Thyroid gland (tissue), 4 donors: Measurements from ENCODE around the gene JUNB. TPM values are rescaled to one million over a fixed set of nuclear protein-coding genes. Genes with fewer than 3 reads are reported as not detected.

Source experiments
- DNase-seq, 2 donors: peaks; one replicate each; pipeline ENCODE4 v3.0.0-alpha.2; 2019
- H3K27ac ChIP-seq, 3 donors: fragments of 200-600 bp; sonication (generic); 1 replicate in 2 of 3; 2 replicates in 1 of 3; pipeline ENCODE4 v1.5.1; 2016 to 2019; ENCODE audit warnings: mild to moderate bottlenecking in 1 of 3, moderate library complexity in 1 of 3
- H3K27me3 ChIP-seq: fragments of 200-600 bp; sonication (generic); one replicate; pipeline ENCODE4 v1.5.1; 2019
- H3K36me3 ChIP-seq, 2 donors: fragments of 200-600 bp; sonication (generic); one replicate each; pipeline ENCODE4 v1.5.1; 2016 to 2019
- H3K4me1 ChIP-seq, 2 donors: fragments of 200-600 bp; sonication (generic); one replicate each; pipeline ENCODE4 v1.5.1; 2017 to 2019
- H3K4me3 ChIP-seq, 3 donors: fragments of 200-600 bp; sonication (generic); replicated peaks in 1 of 3; 1 replicate in 2 of 3; 2 replicates in 1 of 3; pipeline ENCODE4 v1.5.1; 2016; ENCODE audit warnings: mild to moderate bottlenecking in 1 of 3
- H3K9me3 ChIP-seq: fragments of 200-600 bp; sonication (generic); one replicate; pipeline ENCODE4 v1.5.1; 2017
- POLR2A ChIP-seq, 2 donors: fragments of 450-650 bp; IDR thresholded peaks; one replicate each; pipeline ENCODE4 v1.6.1; 2017; ENCODE audit warnings: antibody characterized with exemption in 2 of 2, mild to moderate bottlenecking in 2 of 2, moderate library complexity in 1 of 2
- WGBS, 2 donors: methylation state at CpG; one replicate each; pipeline ENCODE4 v1.1.5; 2017; 5-methylcytosine and 5-hydroxymethylcytosine counted together
- intact Hi-C: fragments of 100-400 bp; cut with DNase I; formaldehyde crosslinking; loops from one replicate; pipeline ENCODE4 v1.15.1; 2023
- total RNA-seq, 4 donors: library from RNA; depleted of rRNA; stranded (reverse); fragments of >200 nt; gene quantifications; one replicate each; pipeline ENCODE4 v1.2.3, GENCODE V29; 2016
- TF ChIP-seq, protein P1 (sequence below), 6 experiments: fragments of 200-600 bp in 3 of 6; fragments of 450-650 bp in 3 of 6; sonication (generic) in 3 of 6; IDR thresholded peaks; one replicate each; pipeline ENCODE4 v1.5.1; 2016 to 2019; ENCODE audit warnings: antibody characterized with exemption in 6 of 6, mild to moderate bottlenecking in 2 of 6, inconsistent platforms in 1 of 6, moderate library complexity in 1 of 6

Gene JUNB
- total RNA-seq, 4 donors from 2014 or later, result 111 to 393 (median 220) TPM

DNA sequence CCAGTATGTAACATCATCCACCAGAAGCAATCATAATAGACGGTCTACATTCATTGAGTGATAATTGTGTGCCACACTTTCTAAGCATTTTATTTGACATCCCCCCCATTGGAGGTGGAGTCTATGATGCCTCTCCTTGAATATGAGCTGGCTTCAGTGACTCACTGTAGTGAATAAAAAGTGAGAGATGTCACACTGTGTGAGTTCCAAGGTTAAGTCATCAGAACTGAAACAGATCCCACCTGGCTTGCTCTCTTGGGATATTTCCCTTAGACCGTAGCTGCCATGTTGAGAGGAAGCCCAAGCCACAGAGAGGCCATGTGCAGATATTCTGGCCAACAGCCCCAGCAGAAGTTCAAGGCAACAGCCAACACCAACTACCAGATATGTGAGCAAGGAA is 30.5 kb downstream of the JUNB start:
- 90 to 94% methylated on average over 2 of the region's 2 CpGs for WGBS, 2 donors
- no peaks in the 10 kb centered on the region for H3K9me3 ChIP-seq
- TF ChIP-seq POLR2A (IDR thresholded peaks at IDR 0.05), result no peak
- TF ChIP-seq, protein P1, sequence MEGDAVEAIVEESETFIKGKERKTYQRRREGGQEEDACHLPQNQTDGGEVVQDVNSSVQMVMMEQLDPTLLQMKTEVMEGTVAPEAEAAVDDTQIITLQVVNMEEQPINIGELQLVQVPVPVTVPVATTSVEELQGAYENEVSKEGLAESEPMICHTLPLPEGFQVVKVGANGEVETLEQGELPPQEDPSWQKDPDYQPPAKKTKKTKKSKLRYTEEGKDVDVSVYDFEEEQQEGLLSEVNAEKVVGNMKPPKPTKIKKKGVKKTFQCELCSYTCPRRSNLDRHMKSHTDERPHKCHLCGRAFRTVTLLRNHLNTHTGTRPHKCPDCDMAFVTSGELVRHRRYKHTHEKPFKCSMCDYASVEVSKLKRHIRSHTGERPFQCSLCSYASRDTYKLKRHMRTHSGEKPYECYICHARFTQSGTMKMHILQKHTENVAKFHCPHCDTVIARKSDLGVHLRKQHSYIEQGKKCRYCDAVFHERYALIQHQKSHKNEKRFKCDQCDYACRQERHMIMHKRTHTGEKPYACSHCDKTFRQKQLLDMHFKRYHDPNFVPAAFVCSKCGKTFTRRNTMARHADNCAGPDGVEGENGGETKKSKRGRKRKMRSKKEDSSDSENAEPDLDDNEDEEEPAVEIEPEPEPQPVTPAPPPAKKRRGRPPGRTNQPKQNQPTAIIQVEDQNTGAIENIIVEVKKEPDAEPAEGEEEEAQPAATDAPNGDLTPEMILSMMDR (IDR thresholded peaks at IDR 0.05), result no peak
- H3K27me3 ChIP-seq, result peaks cover 7% of the 10 kb centered on the region
- H3K4me1 ChIP-seq, result no peaks in the 10 kb centered on the region
- DNase-seq, result no peak
- H3K36me3 ChIP-seq, result no peaks in the 10 kb centered on the region
- H3K27ac ChIP-seq, result no peak overlapping the region
- intact Hi-C loops, result no loop called here
- H3K4me3 ChIP-seq, result no peak overlapping the region

DNA sequence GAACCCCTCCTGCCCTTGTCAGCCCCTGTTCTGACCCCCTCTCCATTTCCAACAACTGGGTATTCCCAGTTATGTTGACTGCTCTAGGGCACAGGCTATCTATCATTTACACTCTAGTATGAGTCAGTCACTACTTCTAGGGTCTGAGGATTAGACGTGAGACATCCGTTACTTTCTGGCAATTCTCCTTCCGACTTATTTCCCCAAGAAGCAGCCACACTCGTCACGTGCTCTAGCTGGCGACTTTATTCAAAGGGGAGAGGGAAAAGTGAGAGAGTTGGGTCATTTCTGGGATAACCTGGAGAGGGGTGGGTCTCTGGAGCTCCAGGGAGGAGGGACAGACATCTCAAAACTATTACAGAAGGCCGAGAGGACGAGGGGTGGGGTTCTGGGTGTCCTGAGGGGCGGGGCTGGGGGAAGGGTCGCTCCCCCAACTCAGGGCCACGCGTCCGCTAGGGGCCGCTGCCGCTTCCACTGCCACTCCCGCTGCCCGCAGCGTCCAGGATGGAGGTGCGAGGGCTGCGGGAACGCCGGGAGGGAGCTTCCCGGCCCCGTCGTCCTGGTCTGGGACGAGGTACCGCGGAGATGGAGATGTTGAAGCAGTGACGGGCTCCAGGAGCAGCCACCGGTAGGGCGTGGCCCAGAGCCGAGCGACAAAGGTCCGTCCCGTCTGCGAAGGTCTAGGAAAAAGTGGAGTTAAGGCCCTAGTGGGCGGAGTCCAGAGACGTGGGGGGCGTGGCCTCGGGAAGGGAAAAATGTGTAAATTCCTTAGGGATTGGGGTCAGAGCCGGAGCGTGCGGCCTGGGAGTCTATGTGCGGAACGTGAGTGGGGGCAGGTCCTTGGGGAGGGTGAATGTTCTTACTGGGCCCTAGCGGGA is 34.2 kb downstream of the JUNB start:
- no peak for TF ChIP-seq POLR2A (IDR thresholded peaks at IDR 0.05)
- TF ChIP-seq, protein P1 (IDR thresholded peaks at IDR 0.05), result peak in 1 of 6 experiments; percentile 36
- Histone ChIP-seq H3K4me1 (no peaks in the 10 kb centered on the region), H3K4me3 (no peak overlapping the region), H3K36me3 (no peaks in the 10 kb centered on the region), H3K9me3 (no peaks in the 10 kb centered on the region), H3K27ac (no peak overlapping the region), H3K27me3 (peaks cover 12% of the 10 kb centered on the region)
- intact Hi-C loops, result no loop called here
- peak in 1 of 2 donors; percentile 11 for DNase-seq
- 8 to 13% methylated on average over 26 to 46 of the region's 46 CpGs for WGBS, 2 donors

DNA sequence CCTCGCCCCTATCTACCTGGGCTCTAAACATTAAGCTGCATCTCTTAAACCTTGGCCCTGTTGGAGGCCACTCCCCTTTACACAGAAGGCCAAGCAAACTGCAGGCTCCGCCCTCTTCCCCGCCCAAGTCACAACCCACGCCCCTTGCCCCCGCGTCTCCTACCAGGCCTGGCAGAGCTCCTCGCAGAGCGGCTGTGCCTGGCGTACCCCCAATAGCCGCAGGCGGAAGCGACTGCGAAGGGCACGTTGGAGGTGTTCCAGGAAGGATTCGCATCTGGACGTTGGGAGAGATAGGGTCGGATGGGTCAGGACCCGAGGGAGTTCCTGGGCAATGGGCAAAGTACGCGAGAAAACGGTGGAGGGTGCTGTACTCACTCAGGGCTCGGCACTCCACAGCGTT is 37.2 kb downstream of the JUNB start:
- intact Hi-C loops, result no loop called here
- DNase-seq, result peak in 1 of 2 donors; percentile 16
- no peak overlapping the region for H3K4me3 ChIP-seq
- no peaks in the 10 kb centered on the region for H3K9me3 ChIP-seq
- H3K36me3 ChIP-seq, result no peaks in the 10 kb centered on the region
- peaks cover 25% of the 10 kb centered on the region for H3K27me3 ChIP-seq
- no peak overlapping the region for H3K27ac ChIP-seq
- peaks cover 0 to 10% of the 10 kb centered on the region in 2 donors for H3K4me1 ChIP-seq
- 6 to 9% methylated on average over 18 to 23 of the region's 23 CpGs for WGBS, 2 donors
- TF ChIP-seq POLR2A (IDR thresholded peaks at IDR 0.05), result no peak
- TF ChIP-seq, protein P1 (IDR thresholded peaks at IDR 0.05), result no peak

DNA sequence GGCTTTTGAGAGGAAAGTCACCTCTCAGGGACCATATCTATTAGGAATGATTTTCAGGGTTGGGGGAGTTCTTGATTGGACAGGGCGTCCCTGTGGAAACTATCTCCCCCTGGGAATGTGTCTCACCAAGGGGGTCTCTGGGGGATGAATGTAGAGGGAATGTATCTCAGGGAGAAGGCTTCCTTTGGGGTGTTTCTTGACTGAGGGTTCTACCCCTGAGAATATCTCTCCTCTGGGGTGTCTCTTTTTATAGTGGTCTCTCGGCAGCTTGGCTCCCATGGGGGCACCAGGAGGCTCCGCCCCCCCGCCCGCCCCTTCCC is 42.1 kb downstream of the JUNB start:
- Histone ChIP-seq H3K27ac (no peak overlapping the region), H3K27me3 (peaks cover 48% of the 10 kb centered on the region), H3K4me1 (peaks cover 4 to 20% of the 10 kb centered on the region in 2 donors), H3K9me3 (no peaks in the 10 kb centered on the region), H3K4me3 (no peak overlapping the region), H3K36me3 (no peaks in the 10 kb centered on the region)
- no peak for DNase-seq
- intact Hi-C loops, result no loop called here
- TF ChIP-seq, protein P1 (IDR thresholded peaks at IDR 0.05), result no peak
- no peak for TF ChIP-seq POLR2A (IDR thresholded peaks at IDR 0.05)
- WGBS, 2 donors, result 0% methylated on average over 3 to 4 of the region's 5 CpGs
